ENCODE results near the gene PLPP1. TPM values are rescaled to one million over a fixed set of nuclear protein-coding genes. Genes with fewer than 3 reads are reported as not detected.

The PLPP1 gene
- polyA plus RNA-seq, 2 of the 4 experiments (the other 2 are of a cell fraction), result 37.7 to 71.6 TPM

- FAIRE-seq, result peak; percentile 23
- TF ChIP-seq NPAS2 (CRISPR knock-in tag; IDR thresholded peaks at IDR 0.05; ENCODE audit: borderline replicate concordance), result no peak
- TF ChIP-seq, protein P1, sequence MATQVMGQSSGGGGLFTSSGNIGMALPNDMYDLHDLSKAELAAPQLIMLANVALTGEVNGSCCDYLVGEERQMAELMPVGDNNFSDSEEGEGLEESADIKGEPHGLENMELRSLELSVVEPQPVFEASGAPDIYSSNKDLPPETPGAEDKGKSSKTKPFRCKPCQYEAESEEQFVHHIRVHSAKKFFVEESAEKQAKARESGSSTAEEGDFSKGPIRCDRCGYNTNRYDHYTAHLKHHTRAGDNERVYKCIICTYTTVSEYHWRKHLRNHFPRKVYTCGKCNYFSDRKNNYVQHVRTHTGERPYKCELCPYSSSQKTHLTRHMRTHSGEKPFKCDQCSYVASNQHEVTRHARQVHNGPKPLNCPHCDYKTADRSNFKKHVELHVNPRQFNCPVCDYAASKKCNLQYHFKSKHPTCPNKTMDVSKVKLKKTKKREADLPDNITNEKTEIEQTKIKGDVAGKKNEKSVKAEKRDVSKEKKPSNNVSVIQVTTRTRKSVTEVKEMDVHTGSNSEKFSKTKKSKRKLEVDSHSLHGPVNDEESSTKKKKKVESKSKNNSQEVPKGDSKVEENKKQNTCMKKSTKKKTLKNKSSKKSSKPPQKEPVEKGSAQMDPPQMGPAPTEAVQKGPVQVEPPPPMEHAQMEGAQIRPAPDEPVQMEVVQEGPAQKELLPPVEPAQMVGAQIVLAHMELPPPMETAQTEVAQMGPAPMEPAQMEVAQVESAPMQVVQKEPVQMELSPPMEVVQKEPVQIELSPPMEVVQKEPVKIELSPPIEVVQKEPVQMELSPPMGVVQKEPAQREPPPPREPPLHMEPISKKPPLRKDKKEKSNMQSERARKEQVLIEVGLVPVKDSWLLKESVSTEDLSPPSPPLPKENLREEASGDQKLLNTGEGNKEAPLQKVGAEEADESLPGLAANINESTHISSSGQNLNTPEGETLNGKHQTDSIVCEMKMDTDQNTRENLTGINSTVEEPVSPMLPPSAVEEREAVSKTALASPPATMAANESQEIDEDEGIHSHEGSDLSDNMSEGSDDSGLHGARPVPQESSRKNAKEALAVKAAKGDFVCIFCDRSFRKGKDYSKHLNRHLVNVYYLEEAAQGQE (IDR thresholded peaks at IDR 0.05), result no peak
- no peak for TF ChIP-seq CHD4 (IDR thresholded peaks at IDR 0.05; ENCODE audit: borderline replicate concordance)
- TF ChIP-seq GATA3 (IDR thresholded peaks at IDR 0.05; ENCODE audit: borderline replicate concordance), result no peak
- no peak for TF ChIP-seq NFE2L2 (conservative IDR thresholded peaks at IDR 0.05; ENCODE audit: low read length)
- TF ChIP-seq, protein P2, sequence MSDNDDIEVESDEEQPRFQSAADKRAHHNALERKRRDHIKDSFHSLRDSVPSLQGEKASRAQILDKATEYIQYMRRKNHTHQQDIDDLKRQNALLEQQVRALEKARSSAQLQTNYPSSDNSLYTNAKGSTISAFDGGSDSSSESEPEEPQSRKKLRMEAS (IDR thresholded peaks at IDR 0.05), result no peak
- TF ChIP-seq POLR2AphosphoS2 (conservative IDR thresholded peaks at IDR 0.05; ENCODE audit: low read length), result no peak
- no peak for TF ChIP-seq HOXB13 (CRISPR knock-in tag; IDR thresholded peaks at IDR 0.05; ENCODE audit: low read depth)
- no peak for TF ChIP-seq JUN (IDR thresholded peaks at IDR 0.05)
- TF ChIP-seq RAD21 (conservative IDR thresholded peaks at IDR 0.05 in 1 of 2, IDR thresholded peaks at IDR 0.05 in 1 of 2), result no peak
- no peak for TF ChIP-seq HES2 (IDR thresholded peaks at IDR 0.05)
- no peak for TF ChIP-seq CHD2 (IDR thresholded peaks at IDR 0.05; ENCODE audit: low read length, partially characterized antibody)
- TF ChIP-seq FOSB (CRISPR knock-in tag; IDR thresholded peaks at IDR 0.05), result no peak
- no peak for TF ChIP-seq MAZ (IDR thresholded peaks at IDR 0.05; ENCODE audit: borderline replicate concordance, low read depth, low read length)
- no peak for TF ChIP-seq TP53 (CRISPR knock-in tag; IDR thresholded peaks at IDR 0.05)
- no peak for TF ChIP-seq ZC3H11A (IDR thresholded peaks at IDR 0.05)
- no peaks in the 10 kb centered on the region for H3K9me3 ChIP-seq
- no peak for DNase-seq (ENCODE audit: low read depth in 1 of 2, low spot score in 1 of 2)
- no peak for ATAC-seq
- WGBS (ENCODE audit: missing lambda C conversion rate), result 94% methylated on average over 2 of the region's 2 CpGs
- no peak overlapping the region for H3K27ac ChIP-seq
- H3K4me2 ChIP-seq, result no peak overlapping the region
- CTCF ChIA-PET, result interaction anchor here (1.6 kb wide), 1 partner anchor 11 kb away, joined by 4 read pairs; no protein-coding TSS in a partner anchor
- peaks cover 11% of the 10 kb centered on the region for H3K4me1 ChIP-seq
- H3K4me3 ChIP-seq, result no peak overlapping the region
- POLR2A ChIA-PET, result no interaction called here
Observed at GRCh38 chr5:55413644-55414043, 121.1 kb downstream of the PLPP1 start.

- ATAC-seq, result no peak
- POLR2A ChIA-PET, result no interaction called here
- FAIRE-seq, result no peak
- TF ChIP-seq PBX3 (IDR thresholded peaks at IDR 0.05), result no peak
- no peak for TF ChIP-seq BHLHE40 (IDR thresholded peaks at IDR 0.05; ENCODE audit: low read depth, low read length)
- TF ChIP-seq ESRRA (IDR thresholded peaks at IDR 0.05; ENCODE audit: borderline replicate concordance, low read length), result no peak
- no peak for TF ChIP-seq HEYL (CRISPR knock-in tag; IDR thresholded peaks at IDR 0.05)
- no peak for TF ChIP-seq MYC (IDR thresholded peaks at IDR 0.05; ENCODE audit: borderline replicate concordance, low read length)
- TF ChIP-seq USF2 (IDR thresholded peaks at IDR 0.05), result no peak
- no peak for TF ChIP-seq HES2 (IDR thresholded peaks at IDR 0.05)
- no peak for TF ChIP-seq KDM1A (IDR thresholded peaks at IDR 0.05; ENCODE audit: low read depth)
- no peak for TF ChIP-seq CBX8 (IDR thresholded peaks at IDR 0.05)
- TF ChIP-seq FOSL2 (IDR thresholded peaks at IDR 0.05), result no peak
- no peak for TF ChIP-seq FOSL2 (CRISPR knock-in tag; IDR thresholded peaks at IDR 0.05)
- H3K4me3 ChIP-seq, result no peak overlapping the region
- peaks cover 11% of the 10 kb centered on the region for H3K4me1 ChIP-seq
- no peaks in the 10 kb centered on the region for H3K9me3 ChIP-seq
- no peak overlapping the region for H3K27ac ChIP-seq
- DNase-seq (ENCODE audit: low read depth in 1 of 2, low spot score in 1 of 2), result no peak
- CTCF ChIA-PET, result no interaction called here
- no peak overlapping the region for H3K4me2 ChIP-seq
- 96% methylated on average over 1 of the region's 1 CpG for WGBS (ENCODE audit: missing lambda C conversion rate)
Observed at GRCh38 chr5:55411876-55412275, 122.9 kb downstream of the PLPP1 start.

Measured in A549 (cell line).